HepG2 (cell line): ENCODE data around the gene GK. TPM values are rescaled to one million over a fixed set of nuclear protein-coding genes. Genes with fewer than 3 reads are reported as not detected.

Source experiments
- ATAC-seq: fragments of 200-7000 bp; cut with Tn5 transposase; 3 replicates; pipeline ENCODE4 v1.9.1; 2020; ENCODE audit warnings: mild to moderate bottlenecking, moderate library complexity
- BruUV-seq: library from RNA; stranded (reverse); fragments of 400-500 nt; replicated peaks from 2 replicates; lab custom pipeline; 2021; lab: Mats Ljungman, UMichigan
- CTCF ChIA-PET: fragments of 300-600 bp; formaldehyde crosslinking; extraction: SDS; loops from one replicate; lab custom pipeline; 2021; ENCODE audit warnings: low total read pairs, inconsistent platforms, low intra/inter-chr PET ratio; lab: Yijun Ruan, JAX
- POLR2A ChIA-PET: fragments of 350-600 bp; sonication (Branson Sonifier 250); formaldehyde crosslinking; loops from one replicate; lab custom pipeline; 2020; ENCODE audit warnings: antibody characterized with exemption, inconsistent platforms; lab: Yijun Ruan, JAX
- DNase-seq: peaks from one replicate; pipeline ENCODE4 v3.0.0-alpha.2; 2015; ENCODE audit warnings: low spot score
- FAIRE-seq: peaks from 3 replicates; lab custom pipeline; 2011; peaks lifted over from hg19 to GRCh38; lab: Jason Lieb, UNC
- H2AFZ ChIP-seq: one replicate; pipeline ENCODE4 v1.6.1; 2011; ENCODE audit warnings: low read length, inconsistent platforms
- H3K27ac ChIP-seq: fragments of 300-600 bp; 3 replicates; pipeline ENCODE4 v1.8.0; 2011; ENCODE audit warnings: mixed run types, mild to moderate bottlenecking, mixed read lengths, low read length, inconsistent platforms; ENCODE audit not compliant: insufficient read depth; ENCODE audit errors: extremely low read length
- H3K27me3 ChIP-seq, 2 experiments: fragments of 200-600 bp in 1 of 2; 2 replicates in 1 of 2; 3 replicates in 1 of 2; pipeline versions ENCODE4 v1.6.0 to v1.8.0; 2011; ENCODE audit warnings: low read length in 2 of 2, mild to moderate bottlenecking in 2 of 2, moderate library complexity in 2 of 2, inconsistent platforms in 1 of 2; ENCODE audit not compliant: insufficient read depth in 2 of 2, control insufficient read depth in 1 of 2
- H3K36me3 ChIP-seq, 2 experiments: fragments of 200-600 bp in 1 of 2; replicated peaks in 1 of 2; 2 replicates in 1 of 2; 3 replicates in 1 of 2; pipeline versions ENCODE4 v1.5.1 to v1.8.0; 2011; ENCODE audit warnings: low read length in 2 of 2, inconsistent platforms in 1 of 2; ENCODE audit not compliant: insufficient read depth in 2 of 2, control insufficient read depth in 1 of 2
- H3K4me1 ChIP-seq: 2 replicates; pipeline ENCODE4 v1.5.1; 2012; ENCODE audit warnings: low read length, inconsistent platforms; ENCODE audit not compliant: insufficient read depth
- H3K4me2 ChIP-seq: 2 replicates; pipeline ENCODE4 v1.6.0; 2011; ENCODE audit warnings: low read depth, low read length, inconsistent platforms
- H3K4me3 ChIP-seq, 3 experiments: fragments of 200-600 bp in 1 of 3; sonication (generic), shearing (Covaris generic) in 1 of 3; replicated peaks in 1 of 3; 2 replicates each; pipeline ENCODE4 v1.5.1; 2011 to 2016; ENCODE audit warnings: low read length in 3 of 3, inconsistent platforms in 2 of 3, low read depth in 2 of 3, mild to moderate bottlenecking in 2 of 3, control low read depth in 1 of 3, mixed read lengths in 1 of 3; ENCODE audit not compliant: insufficient read depth in 1 of 3
- H3K79me2 ChIP-seq: one replicate; pipeline ENCODE4 v1.6.1; 2011; ENCODE audit warnings: low read length, inconsistent platforms; ENCODE audit not compliant: insufficient read depth
- H3K9ac ChIP-seq: 2 replicates; pipeline ENCODE4 v1.6.0; 2011; ENCODE audit warnings: mild to moderate bottlenecking, low read depth, low read length, inconsistent platforms; ENCODE audit not compliant: insufficient read depth
- H3K9me3 ChIP-seq: 2 replicates; pipeline ENCODE4 v1.5.1; 2012; ENCODE audit warnings: mild to moderate bottlenecking, low read length
- H4K20me1 ChIP-seq: 2 replicates; pipeline ENCODE4 v1.6.0; 2011; ENCODE audit warnings: inconsistent platforms, mild to moderate bottlenecking, low read length, moderate library complexity; ENCODE audit not compliant: insufficient read depth
- CBX5 ChIP-seq: sonication (generic); formaldehyde crosslinking; IDR thresholded peaks from 2 replicates; pipeline ENCODE4 v1.4.0; 2020; ENCODE audit warnings: missing genetic modification reagents, borderline replicate concordance
- CTCF ChIP-seq: sonication (generic); formaldehyde crosslinking; IDR thresholded peaks from 2 replicates; pipeline ENCODE4 v1.5.0; 2020; ENCODE audit warnings: mild to moderate bottlenecking, missing genetic modification reagents, moderate library complexity
- FOXA3 ChIP-seq: IDR thresholded peaks from 2 replicates; pipeline ENCODE4 v1.6.1; 2016; ENCODE audit warnings: missing genetic modification reagents, missing compliant biosample characterization
- PHF5A ChIP-seq: IDR thresholded peaks from one replicate; pipeline ENCODE4 v1.6.1; 2018; ENCODE audit warnings: low read depth, missing genetic modification reagents; ENCODE audit not compliant: unreplicated experiment
- POLR2AphosphoS2 ChIP-seq: IDR thresholded peaks from 2 replicates; pipeline ENCODE4 v1.6.1; 2011; ENCODE audit warnings: low read depth, low read length, improper control_type of control experiment
- POLR2G ChIP-seq: fragments of 200-400 bp; formaldehyde crosslinking; IDR thresholded peaks from 2 replicates; pipeline ENCODE4 v1.6.1; 2018; ENCODE audit warnings: mild to moderate bottlenecking, low read depth, low read length, moderate library complexity
- RAD21 ChIP-seq: fragments of 450-650 bp; formaldehyde crosslinking; IDR thresholded peaks from 2 replicates; pipeline ENCODE4 v1.5.0; 2020; ENCODE audit warnings: mild to moderate bottlenecking
- SMC3 ChIP-seq: IDR thresholded peaks from 2 replicates; pipeline ENCODE4 v1.6.1; 2011; ENCODE audit warnings: low read length, improper control_type of control experiment
- STAG1 ChIP-seq: sonication (generic); formaldehyde crosslinking; IDR thresholded peaks from 2 replicates; pipeline ENCODE4 v1.4.0; 2020; ENCODE audit warnings: missing genetic modification reagents
- ZNF790 ChIP-seq: sonication (generic); formaldehyde crosslinking; IDR thresholded peaks from 2 replicates; pipeline ENCODE4 v1.8.0; 2022; ENCODE audit warnings: missing genetic modification reagents, mild to moderate bottlenecking, borderline replicate concordance
- WGBS: methylation state at CpG from one replicate; pipeline ENCODE4 v1.1.6; 2017; ENCODE audit warnings: low lambda C conversion rate; 5-methylcytosine and 5-hydroxymethylcytosine counted together
- in situ Hi-C: cut with HindIII; loops from 2 replicates; pipeline ENCODE4 v1.10.0; 2017; ENCODE audit warnings: low pct_unique_long_range_greater_than_20kb; ENCODE audit not compliant: extremely low pct_ligation_motif_present
- intact Hi-C: fragments of 100-400 bp; cut with micrococcal nuclease; formaldehyde crosslinking; loops from one replicate; pipeline ENCODE4 v1.10.0; 2022; ENCODE audit not compliant: unreplicated experiment
- polyA plus RNA-seq, 8 experiments: library from polyadenylated mRNA; depleted of rRNA in 3 of 8; stranded (reverse) in 7 of 8; unstranded in 1 of 8; fragments of >200 nt; fragmentation: Illumina TruSeq in 4 of 8; extraction: Trizol in 4 of 8; gene quantifications; 2 replicates each; pipeline versions ENCODE4 v1.2.1 to v1.2.3, GENCODE V29; 2011 to 2016; ENCODE audit warnings: low read depth in 4 of 8, missing spikeins in 1 of 8, mixed read lengths in 1 of 8; ENCODE audit not compliant: insufficient read depth in 1 of 8
- total RNA-seq, 5 experiments: library from RNA; depleted of rRNA; stranded (reverse); fragments of >200 nt; fragmentation: Illumina TruSeq; extraction: Trizol; gene quantifications; 2 replicates each; pipeline ENCODE4 v1.2.3, GENCODE V29; 2016; ENCODE audit warnings: low read depth in 1 of 5

GK gene
- total and polyA plus RNA-seq, 2 of the 13 experiments (the other 11 are each of a cell fraction or from before 2014, with no cell fraction given) = 64.2 to 265 TPM

GRCh38 chrX:30734782-30735181 lies 81.6 kb downstream of the GK start:
- no peaks in the 10 kb centered on the region for H4K20me1 ChIP-seq
- ChIA-PET CTCF (no interaction called here), POLR2A (no interaction called here)
- no peaks in the 10 kb centered on the region for H3K27me3 ChIP-seq
- no peak overlapping the region for H2AFZ ChIP-seq
- TF ChIP-seq CBX5 (no peak), POLR2G (peak; percentile 57; the same call in 1 of the 2 replicates)
- H3K79me2 ChIP-seq = no peaks in the 10 kb centered on the region
- no CpG with 5 or more reads among the region's 3 CpGs for WGBS
- no peaks in the 10 kb centered on the region for H3K9me3 ChIP-seq
- ATAC-seq (peak; percentile 50), DNase-seq (no peak), FAIRE-seq (no peak)
- no peak overlapping the region for H3K9ac ChIP-seq
- no peak overlapping the region for H3K4me2 ChIP-seq
- TSS peak; percentile 3 for BruUV-seq
- no peak overlapping the region for H3K4me3 ChIP-seq
- H3K4me1 ChIP-seq = no peaks in the 10 kb centered on the region
- in situ Hi-C loops (loop anchor here (10.0 kb wide), 1 partner anchor 90 kb away; no protein-coding TSS in a partner anchor), intact Hi-C loops (loop anchor here (2.0 kb wide), 1 partner anchor 86 kb away; no protein-coding TSS in a partner anchor)
- no peaks in the 10 kb centered on the region for H3K36me3 ChIP-seq
- no peak overlapping the region for H3K27ac ChIP-seq

- no TSS peak for BruUV-seq
- no peaks in the 10 kb centered on the region for H4K20me1 ChIP-seq
- in situ Hi-C loops = loop anchor here (10.0 kb wide), 1 partner anchor 89 kb away; no protein-coding TSS in a partner anchor
- no peak overlapping the region for H3K27ac ChIP-seq
- H3K4me3 ChIP-seq = no peak overlapping the region
- 17% methylated on average over 4 of the region's 6 CpGs for WGBS
- intact Hi-C loops = loop anchor here (2.0 kb wide), 1 partner anchor 85 kb away; no protein-coding TSS in a partner anchor
- TF ChIP-seq CTCF (peak; percentile 75), ZNF790 (CRISPR knock-in tag) (no peak), RAD21 (CRISPR knock-in tag) (0 out of 2 replicates have a peak, but pooled peaks have one; percentile 42), PHF5A (no peak), POLR2AphosphoS2 (0 out of 2 replicates have a peak, but pooled peaks have one; percentile 74), SMC3 (peak; percentile 38), STAG1 (peak; percentile 75), FOXA3 (CRISPR knock-in tag) (0 out of 2 replicates have a peak, but pooled peaks have one; percentile 13)
- H3K9me3 ChIP-seq = no peaks in the 10 kb centered on the region
- DNase-seq = peak; percentile 53
- ChIA-PET POLR2A (interaction anchor here (0.8 kb wide), 1 partner anchor 13 kb away, joined by 3 read pairs; no protein-coding TSS in a partner anchor), CTCF (no interaction called here)
- H3K4me1 ChIP-seq = no peaks in the 10 kb centered on the region
- no peaks in the 10 kb centered on the region for H3K36me3 ChIP-seq
- H2AFZ ChIP-seq = no peak overlapping the region
- peak; percentile 43 for FAIRE-seq
- H3K4me2 ChIP-seq = no peak overlapping the region
- peak; percentile 59 for ATAC-seq
- no peaks in the 10 kb centered on the region for H3K27me3 ChIP-seq
- no peaks in the 10 kb centered on the region for H3K79me2 ChIP-seq
- H3K9ac ChIP-seq = no peak overlapping the region
These were observed 82.6 kb downstream of the GK start for GRCh38 chrX:30735839-30736238.
